Right atrium auricular region (tissue), 2 donors: ENCODE results near the gene SPTBN4. TPM values are rescaled to one million over a fixed set of nuclear protein-coding genes. Genes with fewer than 3 reads are reported as not detected.
"Not testable (repeated sequence)": the region's sequence is repeated elsewhere in the genome, so short reads cannot be mapped to it uniquely, and the experiment has no call there.

Experiments used
- DNase-seq: peaks from one replicate; pipeline ENCODE4 v3.0.0-alpha.2; 2019; ENCODE audit warnings: low spot score
- H3K27ac ChIP-seq, 2 donors: fragments of 200-600 bp; sonication (generic); 1 replicate in 1 of 2; 2 replicates in 1 of 2; pipeline ENCODE4 v1.5.1; 2016 to 2019
- H3K27me3 ChIP-seq, 2 donors: fragments of 200-600 bp; sonication (generic); one replicate each; pipeline versions ENCODE4 v1.5.1 to v1.6.0; 2017 to 2019
- H3K36me3 ChIP-seq: fragments of 200-600 bp; sonication (generic); one replicate; pipeline ENCODE4 v1.5.1; 2016
- H3K4me1 ChIP-seq, 2 donors: fragments of 200-600 bp; sonication (generic); one replicate each; pipeline versions ENCODE4 v1.5.1 to v1.6.0; 2017 to 2019
- H3K4me3 ChIP-seq, 2 donors: fragments of 200-600 bp; sonication (generic); 1 replicate in 1 of 2; 2 replicates in 1 of 2; pipeline ENCODE4 v1.5.1; 2017 to 2019; ENCODE audit warnings: mild to moderate bottlenecking in 1 of 2, moderate library complexity in 1 of 2
- H3K9me3 ChIP-seq, 2 donors: fragments of 200-600 bp; sonication (generic); one replicate each; pipeline ENCODE4 v1.5.1; 2019
- CTCF ChIP-seq, 2 donors: fragments of 200-600 bp; sonication (generic); IDR thresholded peaks; one replicate each; pipeline ENCODE4 v1.5.1; 2019; ENCODE audit warnings: antibody characterized with exemption in 2 of 2
- total RNA-seq, 2 donors: library from RNA; depleted of rRNA; stranded (reverse); fragments of >200 nt; gene quantifications; one replicate each; pipeline ENCODE4 v1.1.0, GENCODE V29; 2016

The SPTBN4 gene
- total RNA-seq, 2 donors from 2014 or later: 5.2 to 5.5 TPM

GRCh38 chr19:40450664-40451063 lies 16.1 kb upstream of the SPTBN4 start:
- Histone ChIP-seq H3K27me3 (no peaks in the 10 kb centered on the region), H3K4me1 (no peaks in the 10 kb centered on the region), H3K27ac (no peak overlapping the region), H3K9me3 (no peaks in the 10 kb centered on the region), H3K36me3 (peaks cover 13% of the 10 kb centered on the region), H3K4me3 (no peak overlapping the region)
- TF ChIP-seq CTCF (IDR thresholded peaks at IDR 0.05): no peak
- DNase-seq: no peak

GRCh38 chr19:40452016-40452415 lies 14.8 kb upstream of the SPTBN4 start:
- no peak for TF ChIP-seq CTCF (IDR thresholded peaks at IDR 0.05)
- peaks cover 13% of the 10 kb centered on the region for H3K36me3 ChIP-seq
- DNase-seq: no peak

GRCh38 chr19:40453151-40453735 lies 13.6 kb upstream of the SPTBN4 start:
- no peak for DNase-seq
- no peak for TF ChIP-seq CTCF (IDR thresholded peaks at IDR 0.05)
- Histone ChIP-seq H3K9me3 (no peaks in the 10 kb centered on the region), H3K4me1 (no peaks in the 10 kb centered on the region), H3K27me3 (no peaks in the 10 kb centered on the region), H3K36me3 (peaks cover 13% of the 10 kb centered on the region), H3K4me3 (no peak overlapping the region), H3K27ac (no peak overlapping the region)

More at GRCh38 chr19:40452016-40452415, 14.8 kb upstream of the SPTBN4 start:
- no peaks in the 10 kb centered on the region for H3K27me3 ChIP-seq
- no peaks in the 10 kb centered on the region for H3K4me1 ChIP-seq
- no peak overlapping the region for H3K27ac ChIP-seq
- H3K4me3 ChIP-seq: no peak overlapping the region
- H3K9me3 ChIP-seq: no peaks in the 10 kb centered on the region

- H3K36me3 ChIP-seq: peaks cover 14% of the 10 kb centered on the region
- not testable (repeated sequence) for H3K9me3 ChIP-seq
These were observed 12.9 kb upstream of the SPTBN4 start for GRCh38 chr19:40453943-40454342.

GRCh38 chr19:40457048-40457447 lies 9.8 kb upstream of the SPTBN4 start:
- TF ChIP-seq CTCF (IDR thresholded peaks at IDR 0.05): no peak
- peaks cover 8% of the 10 kb centered on the region for H3K36me3 ChIP-seq
- DNase-seq: no peak
- no peaks in the 10 kb centered on the region for H3K4me1 ChIP-seq
- H3K9me3 ChIP-seq: no peaks in the 10 kb centered on the region
- no peaks in the 10 kb centered on the region for H3K27me3 ChIP-seq
- no peak overlapping the region for H3K4me3 ChIP-seq
- no peak overlapping the region for H3K27ac ChIP-seq

More at GRCh38 chr19:40453943-40454342, 12.9 kb upstream of the SPTBN4 start:
- H3K27me3 ChIP-seq, H3K4me3 ChIP-seq, H3K4me1 ChIP-seq, H3K27ac ChIP-seq, DNase-seq: not testable (repeated sequence)

- Histone ChIP-seq H3K4me3 (no peak overlapping the region), H3K9me3 (no peaks in the 10 kb centered on the region), H3K36me3 (peaks cover 8% of the 10 kb centered on the region), H3K4me1 (no peaks in the 10 kb centered on the region), H3K27me3 (no peaks in the 10 kb centered on the region), H3K27ac (no peak overlapping the region)
- TF ChIP-seq CTCF (IDR thresholded peaks at IDR 0.05): no peak
- no peak for DNase-seq
These were observed 8.7 kb upstream of the SPTBN4 start for GRCh38 chr19:40457953-40458596.
